K562 (cell line): ENCODE data around the gene TRANK1. TPM values are rescaled to one million over a fixed set of nuclear protein-coding genes. Genes with fewer than 3 reads are reported as not detected.

Source experiments
- ATAC-seq: fragments of 200-7000 bp; cut with Tn5 transposase; 3 replicates; pipeline ENCODE4 v1.9.1; 2020; ENCODE audit warnings: moderate library complexity
- BruUV-seq: library from RNA; stranded (reverse); fragments of 400-500 nt; replicated peaks from 2 replicates; lab custom pipeline; 2021; lab: Mats Ljungman, UMichigan
- CTCF ChIA-PET: fragments of 300-600 bp; formaldehyde crosslinking; extraction: SDS; loops from one replicate; lab custom pipeline; 2021; ENCODE audit warnings: low intra/inter-chr PET ratio; lab: Yijun Ruan, JAX
- POLR2A ChIA-PET: fragments of 300-600, 350-650 bp; sonication (Branson Sonifier 250); formaldehyde crosslinking; extraction: SDS; loops from one replicate; lab custom pipeline; 2021; ENCODE audit warnings: antibody characterized with exemption, inconsistent platforms; lab: Yijun Ruan, JAX
- DNase-seq, 4 experiments: peaks; one replicate each; pipeline versions ENCODE4 v3.0.0 to v3.0.0-alpha.2; 2011 to 2018; ENCODE audit warnings: low spot score in 3 of 4, mixed read lengths in 3 of 4; ENCODE audit errors: extremely low read depth in 1 of 4
- FAIRE-seq: peaks from 2 replicates; lab custom pipeline; 2011; peaks lifted over from hg19 to GRCh38; lab: Jason Lieb, UNC
- H2AFZ ChIP-seq: 2 replicates; pipeline ENCODE4 v1.6.0; 2011; ENCODE audit warnings: low read depth, low read length, control low read depth, inconsistent platforms
- H3K27ac ChIP-seq: fragments of 200-600 bp; 3 replicates; pipeline ENCODE4 v1.8.0; 2011; ENCODE audit warnings: low read depth, mild to moderate bottlenecking, control low read depth, inconsistent platforms, low read length, moderate library complexity, mixed read lengths; ENCODE audit errors: extremely low read depth
- H3K27me3 ChIP-seq, 2 experiments: fragments of 300-600 bp in 1 of 2; 2 replicates in 1 of 2; 3 replicates in 1 of 2; pipeline versions ENCODE4 v1.6.0 to v1.8.0; 2011; ENCODE audit warnings: inconsistent platforms in 2 of 2, low read length in 2 of 2, mild to moderate bottlenecking in 1 of 2, mixed read lengths in 1 of 2, moderate library complexity in 1 of 2; ENCODE audit not compliant: control insufficient read depth in 2 of 2, insufficient read depth in 2 of 2
- H3K36me3 ChIP-seq: fragments of 300-600 bp; 3 replicates; pipeline ENCODE4 v1.8.0; 2011; ENCODE audit warnings: mild to moderate bottlenecking, low read length, inconsistent platforms; ENCODE audit not compliant: control insufficient read depth, insufficient read depth
- H3K4me1 ChIP-seq, 2 experiments: fragments of 200-600 bp in 1 of 2; replicated peaks in 1 of 2; 2 replicates in 1 of 2; 3 replicates in 1 of 2; pipeline versions ENCODE4 v1.5.1 to v1.8.0; 2011; ENCODE audit warnings: inconsistent platforms in 2 of 2, low read length in 2 of 2, mild to moderate bottlenecking in 1 of 2, mixed read lengths in 1 of 2, moderate library complexity in 1 of 2; ENCODE audit not compliant: control insufficient read depth in 2 of 2, insufficient read depth in 2 of 2
- H3K4me2 ChIP-seq: 2 replicates; pipeline ENCODE4 v1.6.1; 2011; ENCODE audit warnings: low read length, control low read depth, inconsistent platforms, mixed read lengths; ENCODE audit not compliant: insufficient read depth
- H3K4me3 ChIP-seq: fragments of 200-600 bp; sonication (generic), shearing (Covaris generic); 2 replicates; pipeline ENCODE4 v1.5.1; 2016; ENCODE audit warnings: control low read depth, inconsistent platforms
- H3K79me2 ChIP-seq: fragments of 200-600 bp; 3 replicates; pipeline ENCODE4 v1.8.0; 2011; ENCODE audit warnings: low read length, inconsistent platforms; ENCODE audit not compliant: control insufficient read depth, insufficient read depth
- H3K9ac ChIP-seq, 2 experiments: 2 replicates each; pipeline versions ENCODE4 v1.6.0 to v1.6.1; 2011; ENCODE audit warnings: low read depth in 2 of 2, low read length in 2 of 2, control low read depth in 1 of 2, inconsistent platforms in 1 of 2, mild to moderate bottlenecking in 1 of 2, mixed read lengths in 1 of 2; ENCODE audit not compliant: insufficient read depth in 1 of 2
- H3K9me1 ChIP-seq: one replicate; pipeline ENCODE4 v1.6.0; 2011; ENCODE audit warnings: inconsistent platforms, mild to moderate bottlenecking, low read length, moderate library complexity; ENCODE audit not compliant: control insufficient read depth, insufficient read depth
- H3K9me3 ChIP-seq: replicated peaks from 2 replicates; pipeline ENCODE4 v1.5.1; 2011; ENCODE audit warnings: low read depth, low read length, inconsistent platforms; ENCODE audit not compliant: control insufficient read depth, insufficient read depth
- H4K20me1 ChIP-seq: replicated peaks from 2 replicates; pipeline ENCODE4 v1.6.1; 2011; ENCODE audit warnings: low read length, inconsistent platforms, mixed read lengths; ENCODE audit not compliant: control insufficient read depth, insufficient read depth
- KLF16 ChIP-seq: IDR thresholded peaks from 2 replicates; pipeline ENCODE4 v1.6.1; 2016; ENCODE audit warnings: antibody characterized with exemption
- MEIS2 ChIP-seq: fragments of 450-650 bp; IDR thresholded peaks from 2 replicates; pipeline ENCODE4 v1.6.1; 2014; ENCODE audit warnings: mild to moderate bottlenecking; ENCODE audit not compliant: partially characterized antibody
- NFIC ChIP-seq: fragments of 450-650 bp; IDR thresholded peaks from 2 replicates; pipeline ENCODE4 v1.6.1; 2017; ENCODE audit warnings: mild to moderate bottlenecking, inconsistent platforms
- THAP7 ChIP-seq: fragments of 250-450 bp; sonication (Bioruptor Pico); IDR thresholded peaks from 2 replicates; pipeline ENCODE4 v1.5.0; 2021
- ZNF184 ChIP-seq: sonication (generic); formaldehyde crosslinking; IDR thresholded peaks from 2 replicates; pipeline ENCODE4 v1.5.0; 2020; ENCODE audit warnings: missing genetic modification reagents
- WGBS: fragments of 100-300 bp; shearing (Covaris generic); methylation state at CpG from one replicate; pipeline ENCODE4 v1.1.6; 2016; ENCODE audit warnings: low coverage, mixed read lengths; ENCODE audit not compliant: insufficient coverage; ENCODE audit errors: missing lambda C conversion rate; 5-methylcytosine and 5-hydroxymethylcytosine counted together
- in situ Hi-C: fragments of 300-500 bp; cut with MboI; formaldehyde crosslinking; loops from 4 replicates; pipeline ENCODE4 v1.15.0; 2018; ENCODE audit warnings: inconsistent platforms, mixed read lengths
- intact Hi-C: fragments of 100-400 bp; cut with micrococcal nuclease; formaldehyde crosslinking; loops from 2 replicates; pipeline ENCODE4 v1.14.2; 2022
- polyA plus RNA-seq, 8 experiments: library from polyadenylated mRNA; depleted of rRNA in 4 of 8; stranded (reverse) in 5 of 8; unstranded in 3 of 8; fragments of >200 nt; fragmentation: Nextera tagmentation in 2 of 8; fragmentation: Illumina TruSeq in 1 of 8; extraction: Ambion mirVana in 2 of 8; extraction: Trizol in 1 of 8; gene quantifications; 2 replicates each; pipeline versions ENCODE4 v1.2.1 to v1.2.3, GENCODE V29; 2011 to 2014; ENCODE audit warnings: inconsistent platforms in 1 of 8, missing spikeins in 1 of 8
- total RNA-seq, 7 experiments: library from RNA; depleted of rRNA in 6 of 7; stranded (reverse); fragments of >200 nt in 6 of 7; fragmentation: Illumina TruSeq in 2 of 7; extraction: Trizol in 2 of 7; gene quantifications; 2 replicates each; pipeline versions ENCODE4 v1.2.1 to v1.2.3, GENCODE V29; 2011 to 2021; ENCODE audit warnings: low replicate concordance in 1 of 7

TRANK1 gene
- total and polyA plus RNA-seq, 9 of the 15 experiments (the other 6 are each of a cell fraction or from before 2014, with no cell fraction given): 0.41 to 5.3 (median 2.1) TPM

DNA sequence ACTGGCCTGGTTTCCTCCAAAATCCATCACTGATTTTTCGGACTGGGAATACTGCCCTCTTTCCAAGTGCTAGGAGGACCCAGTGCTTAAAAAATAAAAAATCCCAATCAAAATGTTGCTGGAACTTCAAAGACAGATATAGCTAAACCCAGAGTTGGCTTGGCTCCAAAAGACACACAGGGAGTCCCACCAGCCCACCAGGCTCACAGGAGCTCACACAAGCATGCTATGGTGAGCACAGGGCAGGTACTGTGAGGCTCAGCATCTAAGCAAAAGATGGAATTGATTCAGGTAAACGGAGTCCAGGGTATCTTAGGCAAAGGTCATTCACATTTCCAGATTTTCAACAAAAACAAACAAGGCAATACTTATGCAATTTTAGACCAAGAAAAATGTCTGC lies 3.7 kb downstream of the TRANK1 start:
- H3K4me1 ChIP-seq: peaks cover 22 to 26% of the 10 kb centered on the region in 2 experiments
- H2AFZ ChIP-seq: peak overlapping the region; percentile 79
- H3K36me3 ChIP-seq: no peaks in the 10 kb centered on the region
- ATAC-seq (peak; percentile 25), DNase-seq (no peak), FAIRE-seq (no peak)
- peak overlapping the region; percentile 37 for H3K4me2 ChIP-seq
- in situ Hi-C loops (no loop called here), intact Hi-C loops (no loop called here)
- H4K20me1 ChIP-seq: no peaks in the 10 kb centered on the region
- H3K79me2 ChIP-seq: no peaks in the 10 kb centered on the region
- no peaks in the 10 kb centered on the region for H3K9me1 ChIP-seq
- 46% methylated on average over 2 of the region's 2 CpGs for WGBS
- peak overlapping the region; percentile 53; the same call in 2 of the 3 replicates for H3K27ac ChIP-seq
- BruUV-seq: no TSS peak
- H3K9me3 ChIP-seq: peaks cover 13% of the 10 kb centered on the region
- POLR2A ChIA-PET: interaction anchor here (1.3 kb wide), 1 partner anchor 13 kb away, joined by 3 read pairs; no protein-coding TSS in a partner anchor
- TF ChIP-seq THAP7 (CRISPR knock-in tag): no peak
- TF ChIP-seq KLF16: no peak
- TF ChIP-seq NFIC: peak; percentile 90
- no peaks in the 10 kb centered on the region for H3K27me3 ChIP-seq
- no peak overlapping the region for H3K4me3 ChIP-seq
- H3K9ac ChIP-seq: peak overlapping the region in 1 of 2 experiments; percentile 22; a peak in 1 of 4 replicates
- CTCF ChIA-PET: interaction anchor here (0.6 kb wide), 1 partner anchor 218 kb away, joined by 3 read pairs; no protein-coding TSS in a partner anchor

- ATAC-seq (no peak), FAIRE-seq (no peak)
- H3K27ac ChIP-seq: no peak overlapping the region
- no peak overlapping the region for H3K4me2 ChIP-seq
- H3K27me3 ChIP-seq: no peaks in the 10 kb centered on the region
- no peaks in the 10 kb centered on the region for H3K9me1 ChIP-seq
- no peaks in the 10 kb centered on the region for H3K79me2 ChIP-seq
- intact Hi-C loops: no loop called here
- no TSS peak for BruUV-seq
- H4K20me1 ChIP-seq: no peaks in the 10 kb centered on the region
- no peaks in the 10 kb centered on the region for H3K36me3 ChIP-seq
- H3K9me3 ChIP-seq: no peaks in the 10 kb centered on the region
- ChIA-PET CTCF (no interaction called here), POLR2A (no interaction called here)
- no peak overlapping the region for H3K4me3 ChIP-seq
- TF ChIP-seq ZNF184 (no peak), MEIS2 (peak; percentile 28)
- TF ChIP-seq, all 486 proteins: peak for 1
- H2AFZ ChIP-seq: peak overlapping the region; percentile 72; the same call in 1 of the 2 replicates
- in situ Hi-C loops: no loop called here
- H3K9ac ChIP-seq: no peak overlapping the region
- peaks cover 14 to 38% of the 10 kb centered on the region in 2 experiments for H3K4me1 ChIP-seq
- no peak for DNase-seq
- WGBS: 40% methylated on average over 1 of the region's 1 CpG
Measured at GRCh38 chr3:36937492-36937891, 7.4 kb downstream of the TRANK1 start.
